Measurements from ENCODE around the gene FNBP1L. TPM values are rescaled to one million over a fixed set of nuclear protein-coding genes. Genes with fewer than 3 reads are reported as not detected.

FNBP1L gene
- total and polyA plus RNA-seq, 10 of the 15 experiments (the other 5 are each of a cell fraction or from before 2014, with no cell fraction given), result 0.02 to 0.12 (median 0.07) TPM; not detected in 4

DNA sequence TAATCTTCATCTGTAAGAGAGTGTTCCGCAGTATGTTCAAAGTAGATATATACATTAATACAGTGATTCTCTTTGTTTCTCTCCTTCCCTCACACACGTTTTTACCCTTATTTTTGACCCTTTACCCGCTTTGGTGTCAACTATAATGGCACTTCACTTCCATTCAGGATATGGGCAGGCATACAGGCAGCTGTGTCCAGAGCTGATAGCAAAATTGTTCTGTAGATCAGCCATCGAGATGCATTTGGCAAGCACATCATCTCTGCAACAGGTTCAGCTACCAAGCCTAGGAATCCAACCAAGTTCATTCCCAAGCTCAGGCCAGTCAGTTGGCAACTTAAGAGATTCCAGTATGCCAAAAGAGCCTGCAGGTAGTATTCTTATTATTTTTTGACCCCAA is 74.8 kb downstream of the FNBP1L start (continued):
- TF ChIP-seq, protein P1, sequence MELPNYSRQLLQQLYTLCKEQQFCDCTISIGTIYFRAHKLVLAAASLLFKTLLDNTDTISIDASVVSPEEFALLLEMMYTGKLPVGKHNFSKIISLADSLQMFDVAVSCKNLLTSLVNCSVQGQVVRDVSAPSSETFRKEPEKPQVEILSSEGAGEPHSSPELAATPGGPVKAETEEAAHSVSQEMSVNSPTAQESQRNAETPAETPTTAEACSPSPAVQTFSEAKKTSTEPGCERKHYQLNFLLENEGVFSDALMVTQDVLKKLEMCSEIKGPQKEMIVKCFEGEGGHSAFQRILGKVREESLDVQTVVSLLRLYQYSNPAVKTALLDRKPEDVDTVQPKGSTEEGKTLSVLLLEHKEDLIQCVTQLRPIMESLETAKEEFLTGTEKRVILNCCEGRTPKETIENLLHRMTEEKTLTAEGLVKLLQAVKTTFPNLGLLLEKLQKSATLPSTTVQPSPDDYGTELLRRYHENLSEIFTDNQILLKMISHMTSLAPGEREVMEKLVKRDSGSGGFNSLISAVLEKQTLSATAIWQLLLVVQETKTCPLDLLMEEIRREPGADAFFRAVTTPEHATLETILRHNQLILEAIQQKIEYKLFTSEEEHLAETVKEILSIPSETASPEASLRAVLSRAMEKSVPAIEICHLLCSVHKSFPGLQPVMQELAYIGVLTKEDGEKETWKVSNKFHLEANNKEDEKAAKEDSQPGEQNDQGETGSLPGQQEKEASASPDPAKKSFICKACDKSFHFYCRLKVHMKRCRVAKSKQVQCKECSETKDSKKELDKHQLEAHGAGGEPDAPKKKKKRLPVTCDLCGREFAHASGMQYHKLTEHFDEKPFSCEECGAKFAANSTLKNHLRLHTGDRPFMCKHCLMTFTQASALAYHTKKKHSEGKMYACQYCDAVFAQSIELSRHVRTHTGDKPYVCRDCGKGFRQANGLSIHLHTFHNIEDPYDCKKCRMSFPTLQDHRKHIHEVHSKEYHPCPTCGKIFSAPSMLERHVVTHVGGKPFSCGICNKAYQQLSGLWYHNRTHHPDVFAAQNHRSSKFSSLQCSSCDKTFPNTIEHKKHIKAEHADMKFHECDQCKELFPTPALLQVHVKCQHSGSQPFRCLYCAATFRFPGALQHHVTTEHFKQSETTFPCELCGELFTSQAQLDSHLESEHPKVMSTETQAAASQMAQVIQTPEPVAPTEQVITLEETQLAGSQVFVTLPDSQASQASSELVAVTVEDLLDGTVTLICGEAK (IDR thresholded peaks at IDR 0.05; ENCODE audit: borderline replicate concordance), result no peak

DNA sequence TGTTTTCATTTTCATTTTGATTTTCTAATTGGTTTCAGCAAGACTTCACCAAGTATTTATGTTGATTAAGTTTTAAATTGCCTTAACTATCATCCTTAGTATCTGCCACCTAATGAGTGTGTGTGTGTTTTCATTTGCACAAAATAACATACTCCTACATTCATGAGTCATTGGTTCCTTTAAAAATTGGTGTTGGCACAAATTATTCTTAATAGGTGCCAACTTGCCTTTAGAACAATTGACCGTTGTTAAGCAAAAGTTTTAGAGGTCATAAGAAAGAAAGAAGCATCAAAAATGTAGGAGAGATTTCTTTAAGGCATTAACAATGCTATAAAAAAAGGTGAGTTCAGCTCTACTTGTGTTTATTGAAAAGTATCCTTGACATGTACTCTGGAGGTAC is 77.5 kb downstream of the FNBP1L start:
- no peaks in the 10 kb centered on the region for H3K27me3 ChIP-seq (replicated peaks in 1 of 2; ENCODE audit: control insufficient read depth in 2 of 2, insufficient read depth in 2 of 2, low read length in 1 of 2)
- SMC1A ChIA-PET (ENCODE audit: uncharacterized antibody, unreplicated experiment), result interaction anchor here (0.6 kb wide), 1 partner anchor 791 kb away, joined by 3 read pairs; no protein-coding TSS in a partner anchor
- intact Hi-C loops (cut with micrococcal nuclease; ENCODE audit: unreplicated experiment) (no loop called here), in situ Hi-C loops (cut with MboI) (no loop called here)
- ATAC-seq (no peak), DNase-seq (ENCODE audit: low read depth, low spot score) (no peak), FAIRE-seq (no peak)
- H3K4me1 ChIP-seq (ENCODE audit: control insufficient read depth, insufficient read depth, low read length), result no peaks in the 10 kb centered on the region
- no peaks in the 10 kb centered on the region for H4K20me1 ChIP-seq (ENCODE audit: control insufficient read depth, insufficient read depth)
- H3K79me2 ChIP-seq (ENCODE audit: control insufficient read depth, insufficient read depth, low read length), result no peaks in the 10 kb centered on the region
- H3K9me3 ChIP-seq (replicated peaks; ENCODE audit: control insufficient read depth, insufficient read depth, low read length), result no peaks in the 10 kb centered on the region
- no peak overlapping the region for H3K9ac ChIP-seq (ENCODE audit: control insufficient read depth, insufficient read depth, low read length)
- no peak overlapping the region for H3K4me2 ChIP-seq (ENCODE audit: control insufficient read depth, insufficient read depth)
- CTCF ChIA-PET, result no interaction called here
- no peak overlapping the region for H2AFZ ChIP-seq (ENCODE audit: control insufficient read depth, low read depth, low read length)
- RAD21 ChIA-PET (ENCODE audit: unreplicated experiment), result interaction anchor here (0.6 kb wide), 1 partner anchor 234 kb away, joined by 3 read pairs; no protein-coding TSS in a partner anchor
- H3K4me3 ChIP-seq, result no peak overlapping the region
- H3K27ac ChIP-seq (ENCODE audit: control insufficient read depth, insufficient read depth), result no peak overlapping the region
- no TSS peak for BruUV-seq (replicated peaks)
- 0% methylated on average over 1 of the region's 1 CpG for WGBS (ENCODE audit: insufficient coverage, insufficient replicate concordance, low lambda C conversion rate, missing lambda C conversion rate)
- POLR2A ChIA-PET, result no interaction called here
- H3K36me3 ChIP-seq (ENCODE audit: control insufficient read depth in 2 of 2, insufficient read depth in 2 of 2, low read length in 1 of 2), result no peaks in the 10 kb centered on the region
- TF ChIP-seq CEBPB (IDR thresholded peaks at IDR 0.05; ENCODE audit: borderline replicate concordance in 1 of 2, low read depth in 2 of 2, low read length in 2 of 2), result no peak
- TF ChIP-seq BHLHE40 (IDR thresholded peaks at IDR 0.05; ENCODE audit: borderline replicate concordance in 1 of 2, low read depth in 2 of 2, low read length in 1 of 2), result no peak
- TF ChIP-seq, protein P2, sequence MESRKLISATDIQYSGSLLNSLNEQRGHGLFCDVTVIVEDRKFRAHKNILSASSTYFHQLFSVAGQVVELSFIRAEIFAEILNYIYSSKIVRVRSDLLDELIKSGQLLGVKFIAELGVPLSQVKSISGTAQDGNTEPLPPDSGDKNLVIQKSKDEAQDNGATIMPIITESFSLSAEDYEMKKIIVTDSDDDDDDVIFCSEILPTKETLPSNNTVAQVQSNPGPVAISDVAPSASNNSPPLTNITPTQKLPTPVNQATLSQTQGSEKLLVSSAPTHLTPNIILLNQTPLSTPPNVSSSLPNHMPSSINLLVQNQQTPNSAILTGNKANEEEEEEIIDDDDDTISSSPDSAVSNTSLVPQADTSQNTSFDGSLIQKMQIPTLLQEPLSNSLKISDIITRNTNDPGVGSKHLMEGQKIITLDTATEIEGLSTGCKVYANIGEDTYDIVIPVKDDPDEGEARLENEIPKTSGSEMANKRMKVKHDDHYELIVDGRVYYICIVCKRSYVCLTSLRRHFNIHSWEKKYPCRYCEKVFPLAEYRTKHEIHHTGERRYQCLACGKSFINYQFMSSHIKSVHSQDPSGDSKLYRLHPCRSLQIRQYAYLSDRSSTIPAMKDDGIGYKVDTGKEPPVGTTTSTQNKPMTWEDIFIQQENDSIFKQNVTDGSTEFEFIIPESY (IDR thresholded peaks at IDR 0.05), result no peak
- TF ChIP-seq, protein P3, sequence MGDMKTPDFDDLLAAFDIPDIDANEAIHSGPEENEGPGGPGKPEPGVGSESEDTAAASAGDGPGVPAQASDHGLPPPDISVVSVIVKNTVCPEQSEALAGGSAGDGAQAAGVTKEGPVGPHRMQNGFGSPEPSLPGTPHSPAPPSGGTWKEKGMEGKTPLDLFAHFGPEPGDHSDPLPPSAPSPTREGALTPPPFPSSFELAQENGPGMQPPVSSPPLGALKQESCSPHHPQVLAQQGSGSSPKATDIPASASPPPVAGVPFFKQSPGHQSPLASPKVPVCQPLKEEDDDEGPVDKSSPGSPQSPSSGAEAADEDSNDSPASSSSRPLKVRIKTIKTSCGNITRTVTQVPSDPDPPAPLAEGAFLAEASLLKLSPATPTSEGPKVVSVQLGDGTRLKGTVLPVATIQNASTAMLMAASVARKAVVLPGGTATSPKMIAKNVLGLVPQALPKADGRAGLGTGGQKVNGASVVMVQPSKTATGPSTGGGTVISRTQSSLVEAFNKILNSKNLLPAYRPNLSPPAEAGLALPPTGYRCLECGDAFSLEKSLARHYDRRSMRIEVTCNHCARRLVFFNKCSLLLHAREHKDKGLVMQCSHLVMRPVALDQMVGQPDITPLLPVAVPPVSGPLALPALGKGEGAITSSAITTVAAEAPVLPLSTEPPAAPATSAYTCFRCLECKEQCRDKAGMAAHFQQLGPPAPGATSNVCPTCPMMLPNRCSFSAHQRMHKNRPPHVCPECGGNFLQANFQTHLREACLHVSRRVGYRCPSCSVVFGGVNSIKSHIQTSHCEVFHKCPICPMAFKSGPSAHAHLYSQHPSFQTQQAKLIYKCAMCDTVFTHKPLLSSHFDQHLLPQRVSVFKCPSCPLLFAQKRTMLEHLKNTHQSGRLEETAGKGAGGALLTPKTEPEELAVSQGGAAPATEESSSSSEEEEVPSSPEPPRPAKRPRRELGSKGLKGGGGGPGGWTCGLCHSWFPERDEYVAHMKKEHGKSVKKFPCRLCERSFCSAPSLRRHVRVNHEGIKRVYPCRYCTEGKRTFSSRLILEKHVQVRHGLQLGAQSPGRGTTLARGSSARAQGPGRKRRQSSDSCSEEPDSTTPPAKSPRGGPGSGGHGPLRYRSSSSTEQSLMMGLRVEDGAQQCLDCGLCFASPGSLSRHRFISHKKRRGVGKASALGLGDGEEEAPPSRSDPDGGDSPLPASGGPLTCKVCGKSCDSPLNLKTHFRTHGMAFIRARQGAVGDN (IDR thresholded peaks at IDR 0.05), result no peak
- no peak for TF ChIP-seq ATF7 (IDR thresholded peaks at IDR 0.05; ENCODE audit: low read depth)
- no peak for TF ChIP-seq BACH1 (IDR thresholded peaks at IDR 0.05; ENCODE audit: borderline replicate concordance)
- TF ChIP-seq, protein P4, sequence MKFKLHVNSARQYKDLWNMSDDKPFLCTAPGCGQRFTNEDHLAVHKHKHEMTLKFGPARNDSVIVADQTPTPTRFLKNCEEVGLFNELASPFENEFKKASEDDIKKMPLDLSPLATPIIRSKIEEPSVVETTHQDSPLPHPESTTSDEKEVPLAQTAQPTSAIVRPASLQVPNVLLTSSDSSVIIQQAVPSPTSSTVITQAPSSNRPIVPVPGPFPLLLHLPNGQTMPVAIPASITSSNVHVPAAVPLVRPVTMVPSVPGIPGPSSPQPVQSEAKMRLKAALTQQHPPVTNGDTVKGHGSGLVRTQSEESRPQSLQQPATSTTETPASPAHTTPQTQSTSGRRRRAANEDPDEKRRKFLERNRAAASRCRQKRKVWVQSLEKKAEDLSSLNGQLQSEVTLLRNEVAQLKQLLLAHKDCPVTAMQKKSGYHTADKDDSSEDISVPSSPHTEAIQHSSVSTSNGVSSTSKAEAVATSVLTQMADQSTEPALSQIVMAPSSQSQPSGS (IDR thresholded peaks at IDR 0.05; ENCODE audit: low read length), result no peak
- TF ChIP-seq POU2F2 (IDR thresholded peaks at IDR 0.05; ENCODE audit: borderline replicate concordance, low read depth, low read length), result no peak
- no peak for TF ChIP-seq SMAD5 (IDR thresholded peaks at IDR 0.05; ENCODE audit: low read depth)
- TF ChIP-seq KLF5 (IDR thresholded peaks at IDR 0.05; ENCODE audit: partially characterized antibody), result no peak

All from GM12878 (cell line).